T-helper 2 cell treated with Interferon-gamma antibody and Interleukin-4, amounts not matched to agents 100 ng/mL and 5 ng/mL, for 36 hours (primary cell): ENCODE data around the gene CTDNEP1. TPM values are rescaled to one million over a fixed set of nuclear protein-coding genes. Genes with fewer than 3 reads are reported as not detected.
"Not testable (repeated sequence)": the region's sequence is repeated elsewhere in the genome, so short reads cannot be mapped to it uniquely, and the experiment has no call there.

ENCODE experiments used
- intact Hi-C: fragments of 100-400 bp; cut with micrococcal nuclease; formaldehyde crosslinking; loops from one replicate; pipeline ENCODE4 v1.15.1; 2023
- total RNA-seq: library from RNA; stranded (reverse); gene quantifications from 2 replicates; pipeline ENCODE4 v1.2.3, GENCODE V29; 2022

CTDNEP1 gene
- total RNA-seq, 1 donor from 2014 or later: 170 TPM

- intact Hi-C loops: no loop called here
These were observed 2.3 kb downstream of the CTDNEP1 start for GRCh38 chr17:7249214-7249613.

GRCh38 chr17:7248796-7249195, 2.7 kb downstream of the CTDNEP1 start:
- intact Hi-C loops: no loop called here

- intact Hi-C loops: no loop called here
These were observed 4.8 kb downstream of the CTDNEP1 start for GRCh38 chr17:7246779-7247178.

- intact Hi-C loops: not testable (repeated sequence)
These were observed 7.7 kb downstream of the CTDNEP1 start for GRCh38 chr17:7243838-7244237.

- intact Hi-C loops: no loop called here
These were observed 8.1 kb downstream of the CTDNEP1 start for GRCh38 chr17:7243453-7243729.

GRCh38 chr17:7242717-7243452, 8.6 kb downstream of the CTDNEP1 start:
- intact Hi-C loops: no loop called here

GRCh38 chr17:7241783-7242716, 9.5 kb downstream of the CTDNEP1 start, which contains the start of gene GABARAP:
Gene GABARAP (minus strand): TSS chr17:7242449. CDS start chr17:7242330, 119 bp downstream.
- intact Hi-C loops: no loop called here

- intact Hi-C loops: no loop called here
These were observed 10.3 kb downstream of the CTDNEP1 start for GRCh38 chr17:7241090-7241733.

GRCh38 chr17:7240375-7240774, 11.2 kb downstream of the CTDNEP1 start:
- intact Hi-C loops: no loop called here

- intact Hi-C loops: loop anchor here (1.0 to 10.0 kb wide), 7 partner anchors 13 to 915 kb away; partner anchors contain the start of genes CYB5D1, EIF5A, ELP5 and NAA38
These were observed 12.2 kb downstream of the CTDNEP1 start, which contains the start of gene PHF23 for GRCh38 chr17:7239091-7240027. Gene PHF23 (minus strand): TSS chr17:7239457. CDS start chr17:7239279, 178 bp downstream.

GRCh38 chr17:7238420-7239090, 13.0 kb downstream of the CTDNEP1 start:
- intact Hi-C loops: loop anchor here (1.0 to 10.0 kb wide), 8 partner anchors 14 to 916 kb away; partner anchors contain the start of genes CYB5D1, EIF5A, ELP5 and NAA38

GRCh38 chr17:7237761-7238419, 13.6 kb downstream of the CTDNEP1 start:
- intact Hi-C loops: loop anchor here (1.0 to 10.0 kb wide), 5 partner anchors 224 to 917 kb away; partner anchors contain the start of genes CYB5D1, NAA38, PER1 and TMEM88

GRCh38 chr17:7237266-7237760, 14.2 kb downstream of the CTDNEP1 start:
- intact Hi-C loops: loop anchor here (10.0 kb wide), 2 partner anchors 617 to 917 kb away; partner anchors contain the start of genes CYB5D1, NAA38, PER1 and TMEM88

GRCh38 chr17:7236808-7237207, 14.7 kb downstream of the CTDNEP1 start:
- intact Hi-C loops: loop anchor here (10.0 kb wide), 2 partner anchors 618 to 918 kb away; partner anchors contain the start of genes CYB5D1, NAA38, PER1 and TMEM88

GRCh38 chr17:7235693-7236665, 15.6 kb downstream of the CTDNEP1 start:
- intact Hi-C loops: loop anchor here (10.0 kb wide), 2 partner anchors 619 to 919 kb away; partner anchors contain the start of genes CYB5D1, NAA38, PER1 and TMEM88

- intact Hi-C loops: loop anchor here (1.0 to 10.0 kb wide), 3 partner anchors 20 to 920 kb away; partner anchors contain the start of genes CYB5D1, NAA38, PER1 and TMEM88
These were observed 17.2 kb downstream of the CTDNEP1 start, which contains the start of gene DVL2 for GRCh38 chr17:7234083-7234951. Gene DVL2 (minus strand): TSS chr17:7234517. CDS start chr17:7234262, 255 bp downstream.
